HepG2 (cell line): ENCODE measurements around the gene CAB39. TPM values are rescaled to one million over a fixed set of nuclear protein-coding genes. Genes with fewer than 3 reads are reported as not detected.

Experiments
- ATAC-seq: fragments of 200-7000 bp; cut with Tn5 transposase; 3 replicates; pipeline ENCODE4 v1.9.1; 2020; ENCODE audit warnings: mild to moderate bottlenecking, moderate library complexity
- BruUV-seq: library from RNA; stranded (reverse); fragments of 400-500 nt; replicated peaks from 2 replicates; lab custom pipeline; 2021; lab: Mats Ljungman, UMichigan
- CTCF ChIA-PET: fragments of 300-600 bp; formaldehyde crosslinking; extraction: SDS; loops from one replicate; lab custom pipeline; 2021; ENCODE audit warnings: low total read pairs, inconsistent platforms, low intra/inter-chr PET ratio; lab: Yijun Ruan, JAX
- POLR2A ChIA-PET: fragments of 350-600 bp; sonication (Branson Sonifier 250); formaldehyde crosslinking; loops from one replicate; lab custom pipeline; 2020; ENCODE audit warnings: antibody characterized with exemption, inconsistent platforms; lab: Yijun Ruan, JAX
- DNase-seq: peaks from one replicate; pipeline ENCODE4 v3.0.0-alpha.2; 2015; ENCODE audit warnings: low spot score
- FAIRE-seq: peaks from 3 replicates; lab custom pipeline; 2011; peaks lifted over from hg19 to GRCh38; lab: Jason Lieb, UNC
- H2AFZ ChIP-seq: one replicate; pipeline ENCODE4 v1.6.1; 2011; ENCODE audit warnings: low read length, inconsistent platforms
- H3K27ac ChIP-seq: fragments of 300-600 bp; 3 replicates; pipeline ENCODE4 v1.8.0; 2011; ENCODE audit warnings: mixed run types, mild to moderate bottlenecking, mixed read lengths, low read length, inconsistent platforms; ENCODE audit not compliant: insufficient read depth; ENCODE audit errors: extremely low read length
- H3K27me3 ChIP-seq, 2 experiments: fragments of 200-600 bp in 1 of 2; 2 replicates in 1 of 2; 3 replicates in 1 of 2; pipeline versions ENCODE4 v1.6.0 to v1.8.0; 2011; ENCODE audit warnings: low read length in 2 of 2, mild to moderate bottlenecking in 2 of 2, moderate library complexity in 2 of 2, inconsistent platforms in 1 of 2; ENCODE audit not compliant: insufficient read depth in 2 of 2, control insufficient read depth in 1 of 2
- H3K36me3 ChIP-seq, 2 experiments: fragments of 200-600 bp in 1 of 2; replicated peaks in 1 of 2; 2 replicates in 1 of 2; 3 replicates in 1 of 2; pipeline versions ENCODE4 v1.5.1 to v1.8.0; 2011; ENCODE audit warnings: low read length in 2 of 2, inconsistent platforms in 1 of 2; ENCODE audit not compliant: insufficient read depth in 2 of 2, control insufficient read depth in 1 of 2
- H3K4me1 ChIP-seq: 2 replicates; pipeline ENCODE4 v1.5.1; 2012; ENCODE audit warnings: low read length, inconsistent platforms; ENCODE audit not compliant: insufficient read depth
- H3K4me2 ChIP-seq: 2 replicates; pipeline ENCODE4 v1.6.0; 2011; ENCODE audit warnings: low read depth, low read length, inconsistent platforms
- H3K4me3 ChIP-seq, 3 experiments: fragments of 200-600 bp in 1 of 3; sonication (generic), shearing (Covaris generic) in 1 of 3; replicated peaks in 1 of 3; 2 replicates each; pipeline ENCODE4 v1.5.1; 2011 to 2016; ENCODE audit warnings: low read length in 3 of 3, inconsistent platforms in 2 of 3, low read depth in 2 of 3, mild to moderate bottlenecking in 2 of 3, control low read depth in 1 of 3, mixed read lengths in 1 of 3; ENCODE audit not compliant: insufficient read depth in 1 of 3
- H3K79me2 ChIP-seq: one replicate; pipeline ENCODE4 v1.6.1; 2011; ENCODE audit warnings: low read length, inconsistent platforms; ENCODE audit not compliant: insufficient read depth
- H3K9ac ChIP-seq: 2 replicates; pipeline ENCODE4 v1.6.0; 2011; ENCODE audit warnings: mild to moderate bottlenecking, low read depth, low read length, inconsistent platforms; ENCODE audit not compliant: insufficient read depth
- H3K9me3 ChIP-seq: 2 replicates; pipeline ENCODE4 v1.5.1; 2012; ENCODE audit warnings: mild to moderate bottlenecking, low read length
- H4K20me1 ChIP-seq: 2 replicates; pipeline ENCODE4 v1.6.0; 2011; ENCODE audit warnings: inconsistent platforms, mild to moderate bottlenecking, low read length, moderate library complexity; ENCODE audit not compliant: insufficient read depth
- CEBPG ChIP-seq: IDR thresholded peaks from 2 replicates; pipeline ENCODE4 v1.6.1; 2016
- E2F2 ChIP-seq: sonication (generic); formaldehyde crosslinking; IDR thresholded peaks from 2 replicates; pipeline ENCODE4 v1.4.0; 2020; ENCODE audit warnings: missing genetic modification reagents, borderline replicate concordance
- HDAC2 ChIP-seq: sonication (generic); formaldehyde crosslinking; IDR thresholded peaks from 2 replicates; pipeline ENCODE4 v1.4.0; 2020; ENCODE audit warnings: missing genetic modification reagents
- KDM2A ChIP-seq: sonication (generic); formaldehyde crosslinking; IDR thresholded peaks from 2 replicates; pipeline ENCODE4 v1.4.0; 2020; ENCODE audit warnings: low read depth, missing genetic modification reagents, borderline replicate concordance
- MYNN ChIP-seq: sonication (generic); formaldehyde crosslinking; IDR thresholded peaks from 2 replicates; pipeline ENCODE4 v1.4.0; 2020; ENCODE audit warnings: mild to moderate bottlenecking, low read depth, missing genetic modification reagents
- SP140L ChIP-seq: sonication (generic); formaldehyde crosslinking; IDR thresholded peaks from 2 replicates; pipeline ENCODE4 v1.4.0; 2020; ENCODE audit warnings: missing genetic modification reagents, borderline replicate concordance
- YY1 ChIP-seq: IDR thresholded peaks from 2 replicates; pipeline ENCODE4 v1.6.1; 2011; ENCODE audit warnings: low read length, low read depth, moderate library complexity, mild to moderate bottlenecking; ENCODE audit not compliant: insufficient read depth, insufficient replicate concordance
- ZBTB34 ChIP-seq: sonication (generic); formaldehyde crosslinking; IDR thresholded peaks from 2 replicates; pipeline ENCODE4 v1.8.0; 2022; ENCODE audit warnings: mild to moderate bottlenecking, missing genetic modification reagents
- ZNF180 ChIP-seq: sonication (generic); formaldehyde crosslinking; IDR thresholded peaks from 2 replicates; pipeline ENCODE4 v1.4.0; 2020; ENCODE audit warnings: low read depth, missing genetic modification reagents, borderline replicate concordance
- ZNF580 ChIP-seq: IDR thresholded peaks from 2 replicates; pipeline ENCODE4 v1.6.1; 2016; ENCODE audit warnings: low read depth, borderline replicate concordance
- ZSCAN22 ChIP-seq: sonication (generic); formaldehyde crosslinking; IDR thresholded peaks from 2 replicates; pipeline ENCODE4 v1.4.0; 2020; ENCODE audit warnings: mild to moderate bottlenecking, missing genetic modification reagents
- ZSCAN9 ChIP-seq: IDR thresholded peaks from 2 replicates; pipeline ENCODE4 v1.6.1; 2016; ENCODE audit warnings: borderline replicate concordance
- WGBS: methylation state at CpG from one replicate; pipeline ENCODE4 v1.1.6; 2017; ENCODE audit warnings: low lambda C conversion rate; 5-methylcytosine and 5-hydroxymethylcytosine counted together
- in situ Hi-C: cut with HindIII; loops from 2 replicates; pipeline ENCODE4 v1.10.0; 2017; ENCODE audit warnings: low pct_unique_long_range_greater_than_20kb; ENCODE audit not compliant: extremely low pct_ligation_motif_present
- intact Hi-C: fragments of 100-400 bp; cut with micrococcal nuclease; formaldehyde crosslinking; loops from one replicate; pipeline ENCODE4 v1.10.0; 2022; ENCODE audit not compliant: unreplicated experiment
- polyA plus RNA-seq, 8 experiments: library from polyadenylated mRNA; depleted of rRNA in 3 of 8; stranded (reverse) in 7 of 8; unstranded in 1 of 8; fragments of >200 nt; fragmentation: Illumina TruSeq in 4 of 8; extraction: Trizol in 4 of 8; gene quantifications; 2 replicates each; pipeline versions ENCODE4 v1.2.1 to v1.2.3, GENCODE V29; 2011 to 2016; ENCODE audit warnings: low read depth in 4 of 8, missing spikeins in 1 of 8, mixed read lengths in 1 of 8; ENCODE audit not compliant: insufficient read depth in 1 of 8
- total RNA-seq, 5 experiments: library from RNA; depleted of rRNA; stranded (reverse); fragments of >200 nt; fragmentation: Illumina TruSeq; extraction: Trizol; gene quantifications; 2 replicates each; pipeline ENCODE4 v1.2.3, GENCODE V29; 2016; ENCODE audit warnings: low read depth in 1 of 5
- TF ChIP-seq, protein P1 (sequence below): sonication (generic); formaldehyde crosslinking; IDR thresholded peaks from 2 replicates; pipeline ENCODE4 v1.8.0; 2023; ENCODE audit warnings: mild to moderate bottlenecking, missing genetic modification reagents

The CAB39 gene
- total and polyA plus RNA-seq, 2 of the 13 experiments (the other 11 are each of a cell fraction or from before 2014, with no cell fraction given) = 19.3 to 45.3 TPM

DNA sequence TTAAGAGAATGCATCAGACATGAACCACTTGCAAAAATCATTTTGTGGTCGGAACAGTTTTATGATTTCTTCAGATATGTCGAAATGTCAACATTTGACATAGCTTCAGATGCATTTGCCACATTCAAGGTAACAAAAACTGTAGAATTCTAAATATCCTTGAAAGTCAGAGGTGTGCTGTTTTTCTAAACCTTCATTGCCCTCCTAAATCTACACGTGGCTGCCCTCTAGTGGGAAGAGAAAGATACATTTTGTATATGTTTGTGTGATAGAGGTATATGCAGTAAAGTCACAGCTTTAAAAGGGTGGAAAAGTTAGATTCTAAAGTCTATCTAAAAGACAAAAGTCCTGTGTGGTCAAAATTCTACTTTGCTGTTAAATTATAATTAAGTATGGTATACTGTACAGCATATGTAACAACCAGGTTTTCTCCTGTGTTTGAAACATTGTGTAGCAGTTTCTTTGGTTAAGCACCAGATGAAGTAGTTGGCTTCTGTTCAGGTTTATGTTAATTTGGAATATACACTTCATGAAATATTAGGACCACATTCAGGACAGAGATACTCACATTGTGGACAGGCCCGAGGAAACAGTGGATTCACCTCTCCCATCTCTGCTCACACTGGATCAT, 86.2 kb downstream of the CAB39 start (continued):
- TF ChIP-seq ZNF180 (no peak), YY1 (no peak), SP140L (CRISPR knock-in tag) (no peak), HDAC2 (CRISPR knock-in tag) (no peak), CEBPG (CRISPR knock-in tag) (peak; percentile 6; the same call in 1 of the 2 replicates)

DNA sequence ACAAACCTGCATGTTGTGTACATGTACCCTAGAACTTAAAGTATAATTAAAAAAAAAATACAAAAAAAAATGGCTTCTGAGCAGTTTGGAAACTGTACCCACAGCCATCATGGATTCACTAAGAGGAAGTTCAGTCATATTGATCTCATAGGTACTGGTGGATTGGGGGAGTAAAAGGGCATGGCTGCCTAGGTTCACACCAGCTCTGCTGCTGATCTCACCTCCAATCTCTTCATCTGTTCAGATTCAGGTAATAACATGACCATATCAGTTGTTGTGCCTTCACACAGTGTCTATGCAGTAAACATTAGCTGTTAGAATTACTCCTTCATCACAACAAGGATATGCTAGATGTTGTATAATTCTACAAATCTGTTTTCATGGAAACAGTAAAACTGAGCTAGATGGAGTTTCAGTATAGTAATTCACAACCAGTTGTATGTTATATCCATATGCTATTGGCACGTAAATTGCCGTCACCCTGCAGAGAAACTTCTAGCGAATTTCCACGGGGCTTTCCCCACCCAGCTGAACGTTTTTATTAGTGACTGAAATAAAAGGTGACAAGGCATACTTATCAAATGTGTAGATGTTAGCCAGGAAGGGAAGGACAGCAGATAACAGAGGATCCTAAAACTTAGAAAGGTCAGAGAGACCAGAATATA, 92.8 kb downstream of the CAB39 start:
- FAIRE-seq (no peak), ATAC-seq (no peak), DNase-seq (no peak)
- Histone ChIP-seq H3K9me3 (no peaks in the 10 kb centered on the region), H3K4me1 (no peaks in the 10 kb centered on the region), H3K79me2 (no peaks in the 10 kb centered on the region), H2AFZ (no peak overlapping the region), H3K27ac (no peak overlapping the region), H3K4me2 (no peak overlapping the region), H4K20me1 (no peaks in the 10 kb centered on the region), H3K36me3 (peaks cover 4 to 12% of the 10 kb centered on the region in 2 experiments), H3K4me3 (no peak overlapping the region), H3K9ac (no peak overlapping the region), H3K27me3 (no peaks in the 10 kb centered on the region)
- WGBS = 92% methylated on average over 5 of the region's 5 CpGs
- in situ Hi-C loops = loop anchor here (25.0 kb wide), 1 partner anchor 793 kb away; no protein-coding TSS in a partner anchor
- TF ChIP-seq, protein P1, sequence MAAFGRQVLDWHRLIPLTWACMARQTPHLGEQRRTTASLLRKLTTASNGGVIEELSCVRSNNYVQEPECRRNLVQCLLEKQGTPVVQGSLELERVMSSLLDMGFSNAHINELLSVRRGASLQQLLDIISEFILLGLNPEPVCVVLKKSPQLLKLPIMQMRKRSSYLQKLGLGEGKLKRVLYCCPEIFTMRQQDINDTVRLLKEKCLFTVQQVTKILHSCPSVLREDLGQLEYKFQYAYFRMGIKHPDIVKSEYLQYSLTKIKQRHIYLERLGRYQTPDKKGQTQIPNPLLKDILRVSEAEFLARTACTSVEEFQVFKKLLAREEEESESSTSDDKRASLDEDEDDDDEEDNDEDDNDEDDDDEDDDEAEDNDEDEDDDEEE = no peak
- TF ChIP-seq ZBTB34 (no peak), E2F2 (CRISPR knock-in tag) (no peak), MYNN (CRISPR knock-in tag) (no peak), ZSCAN22 (CRISPR knock-in tag) (no peak), ZNF580 (CRISPR knock-in tag) (no peak), KDM2A (CRISPR knock-in tag) (no peak), ZSCAN9 (no peak), CEBPG (CRISPR knock-in tag) (no peak)
- BruUV-seq = no TSS peak
- CTCF ChIA-PET = no interaction called here
- POLR2A ChIA-PET = no interaction called here
- intact Hi-C loops = no loop called here
